HTR-8/SVneo (cell line): ENCODE results near the gene SLC27A4.
"Not testable (repeated sequence)": the region's sequence is repeated elsewhere in the genome, so short reads cannot be mapped to it uniquely, and the experiment has no call there.

ENCODE experiments used
- DNase-seq: peaks from one replicate; pipeline ENCODE4 v3.0.0; 2011; ENCODE audit warnings: low spot score, mixed read lengths; ENCODE audit not compliant: insufficient read length
- FAIRE-seq: peaks from 2 replicates; lab custom pipeline; 2011; peaks lifted over from hg19 to GRCh38; lab: Jason Lieb, UNC

Gene SLC27A4

DNA sequence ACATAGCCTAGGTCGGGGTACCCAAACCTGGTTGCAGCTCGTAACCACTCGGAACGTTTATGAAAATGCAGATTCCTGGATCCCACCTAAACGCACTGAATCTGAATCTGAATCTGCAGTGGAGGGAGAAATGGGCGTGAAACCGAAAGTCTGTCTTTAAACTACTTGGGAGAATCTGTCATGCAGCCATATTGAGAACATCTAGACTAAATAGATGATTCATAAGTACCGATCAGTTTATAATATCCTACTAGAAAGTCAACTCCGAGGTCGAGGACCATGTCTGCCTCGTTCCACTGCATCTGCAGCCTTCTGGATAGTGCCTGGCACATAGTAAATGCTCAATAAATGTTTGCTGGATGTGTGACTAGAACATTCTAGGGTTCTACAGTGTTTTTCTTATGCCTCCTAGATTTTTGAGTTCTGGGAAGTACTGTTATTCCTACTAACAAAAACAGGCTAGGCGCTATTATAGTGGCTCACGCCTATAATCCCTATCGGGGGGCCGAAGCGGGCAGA, 17.1 kb upstream of the SLC27A4 start:
- FAIRE-seq (no peak), DNase-seq (no peak)

DNA sequence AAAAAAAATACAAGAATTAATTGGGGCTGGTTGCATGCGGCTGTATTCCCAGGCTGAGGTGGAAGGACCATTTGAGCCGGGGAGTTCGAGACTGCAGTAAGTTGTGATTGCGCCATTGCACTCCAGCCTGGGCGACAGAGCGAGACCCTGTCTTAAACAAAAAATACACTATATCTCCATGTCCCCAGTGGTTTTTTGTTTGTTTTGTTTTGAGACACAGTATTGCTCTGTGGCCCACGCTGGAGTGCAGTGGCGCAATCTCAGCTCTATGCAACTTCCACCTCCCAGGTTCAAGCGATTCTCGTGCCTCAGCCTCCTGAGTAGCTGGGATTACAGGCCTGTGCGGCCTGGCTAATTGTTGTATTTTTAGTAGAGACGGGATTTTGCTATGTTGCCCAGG, 16.5 kb upstream of the SLC27A4 start:
- no peak for FAIRE-seq
- DNase-seq, result no peak

DNA sequence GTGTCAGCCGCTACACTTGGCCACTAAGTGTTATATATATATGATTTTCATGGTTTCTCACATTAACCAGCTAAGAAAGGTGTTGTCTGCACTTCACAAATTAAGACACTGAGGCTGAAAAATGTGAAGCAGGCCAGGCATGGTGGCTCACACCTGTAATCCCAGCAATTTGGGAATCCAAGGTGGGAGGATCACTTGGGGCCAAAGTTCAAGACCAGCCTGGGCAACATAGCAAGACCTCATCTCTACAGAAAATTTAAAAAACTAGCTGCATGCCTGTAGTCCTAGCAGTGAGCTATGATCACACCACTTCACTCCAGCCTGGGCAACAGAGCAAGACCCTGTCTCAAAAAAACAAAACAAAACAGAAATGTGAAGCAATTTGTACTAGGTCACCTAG, 15.9 kb upstream of the SLC27A4 start:
- no peak for FAIRE-seq
- no peak for DNase-seq

DNA sequence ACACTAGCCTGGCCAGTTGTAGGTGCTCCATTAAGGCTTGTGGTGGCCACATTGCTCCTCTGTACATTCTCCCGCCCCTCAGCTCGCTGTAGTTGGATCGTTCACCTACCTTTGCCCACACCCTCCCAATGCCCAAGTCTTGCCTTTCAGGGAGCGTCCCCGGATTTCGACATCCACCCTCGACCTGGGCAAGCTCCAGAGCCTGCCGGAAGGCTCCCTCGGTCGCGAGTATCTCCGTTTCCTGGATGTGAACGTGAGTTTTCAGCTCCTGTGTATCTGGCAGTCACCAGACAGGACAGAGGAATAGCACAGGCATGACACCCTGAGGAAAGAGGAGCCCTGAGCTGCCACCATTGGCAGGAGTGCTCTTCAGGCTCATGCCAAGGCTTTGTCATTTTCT, 14.7 kb upstream of the SLC27A4 start:
- DNase-seq (no peak), FAIRE-seq (no peak)

DNA sequence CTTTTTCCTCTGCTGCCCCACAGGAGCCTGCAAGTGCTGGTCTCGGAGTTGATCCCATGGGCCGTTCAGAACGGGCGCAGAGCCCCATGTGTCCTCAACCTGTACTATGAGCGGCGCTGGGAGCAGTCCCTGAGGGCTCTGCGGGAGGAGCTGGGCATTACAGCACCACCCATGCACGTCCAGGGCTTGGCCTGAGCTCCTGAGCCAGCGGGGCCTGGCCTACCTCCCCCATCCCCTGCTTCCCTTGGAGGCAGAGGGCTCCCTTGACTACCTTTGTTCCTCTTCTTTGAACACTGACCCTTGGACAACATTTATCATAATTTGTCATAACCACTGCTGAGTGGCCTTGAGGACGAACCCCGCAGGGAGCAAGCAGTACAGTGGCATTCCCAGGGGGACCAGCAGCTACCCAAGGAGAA, 6.9 kb upstream of the SLC27A4 start:
- no peak for FAIRE-seq

DNA sequence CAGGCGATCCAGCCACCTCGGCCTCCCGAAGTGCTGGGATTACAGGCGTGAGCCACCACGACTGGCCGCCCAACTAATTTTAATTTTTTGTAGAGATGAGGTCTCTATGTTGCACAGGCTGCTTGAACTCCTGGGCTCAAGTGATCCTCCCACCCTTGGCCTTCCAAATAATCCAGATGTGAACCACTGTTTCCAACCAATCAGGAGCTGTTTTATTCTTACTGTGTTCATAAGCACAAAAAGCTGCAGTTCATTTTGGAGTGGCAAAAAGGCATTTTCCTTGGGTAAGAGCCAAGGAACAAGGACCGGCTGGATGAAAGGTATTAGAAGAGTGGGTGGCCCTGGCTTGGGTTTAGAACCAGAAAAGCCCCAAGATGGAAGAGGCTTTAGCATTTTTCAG, 5.2 kb upstream of the SLC27A4 start:
- FAIRE-seq (no peak), DNase-seq (no peak)

More for the DNA sequence above, 6.9 kb upstream of the SLC27A4 start:
- no peak for DNase-seq

DNA sequence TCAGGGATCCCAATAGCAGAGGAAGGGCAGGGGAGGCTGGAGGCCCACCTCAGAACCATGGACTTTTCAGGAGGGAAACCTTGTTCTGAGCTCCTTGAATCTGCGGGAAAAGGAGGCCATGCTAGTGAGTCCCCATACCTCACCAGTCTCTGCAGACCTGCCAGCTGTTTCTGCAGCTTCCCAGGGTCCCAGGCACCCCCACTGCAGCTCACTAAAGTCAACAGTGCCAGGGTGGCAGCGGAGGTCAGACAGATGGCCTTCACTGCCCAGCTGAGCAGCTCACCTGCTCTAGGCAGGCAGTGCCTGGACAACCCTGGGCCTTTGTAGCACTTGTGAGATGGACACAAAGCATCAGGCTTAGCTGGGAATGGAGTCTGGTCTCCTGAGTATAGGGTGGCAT, 4.4 kb upstream of the SLC27A4 start:
- no peak for DNase-seq
- no peak for FAIRE-seq

DNA sequence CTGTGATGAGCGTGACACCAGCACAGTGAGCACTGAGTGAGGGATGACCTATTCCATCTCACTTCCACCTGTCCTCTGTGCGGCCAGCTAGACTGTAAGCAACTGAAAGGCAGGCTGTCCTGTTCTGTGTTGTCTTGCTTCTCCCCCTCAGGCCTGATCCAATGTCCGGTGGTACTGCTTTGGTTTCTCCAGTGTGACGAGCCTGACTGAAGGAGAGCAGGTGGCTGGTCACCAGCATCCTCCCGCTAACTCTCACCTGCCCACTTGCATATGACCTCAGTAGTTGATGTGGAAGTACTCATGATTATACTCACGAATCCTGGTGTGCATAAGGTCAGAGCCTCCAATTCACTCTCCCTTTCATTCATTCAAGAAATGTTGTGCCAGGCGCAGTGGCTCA, 2.4 kb upstream of the SLC27A4 start:
- DNase-seq (no peak), FAIRE-seq (no peak)

DNA sequence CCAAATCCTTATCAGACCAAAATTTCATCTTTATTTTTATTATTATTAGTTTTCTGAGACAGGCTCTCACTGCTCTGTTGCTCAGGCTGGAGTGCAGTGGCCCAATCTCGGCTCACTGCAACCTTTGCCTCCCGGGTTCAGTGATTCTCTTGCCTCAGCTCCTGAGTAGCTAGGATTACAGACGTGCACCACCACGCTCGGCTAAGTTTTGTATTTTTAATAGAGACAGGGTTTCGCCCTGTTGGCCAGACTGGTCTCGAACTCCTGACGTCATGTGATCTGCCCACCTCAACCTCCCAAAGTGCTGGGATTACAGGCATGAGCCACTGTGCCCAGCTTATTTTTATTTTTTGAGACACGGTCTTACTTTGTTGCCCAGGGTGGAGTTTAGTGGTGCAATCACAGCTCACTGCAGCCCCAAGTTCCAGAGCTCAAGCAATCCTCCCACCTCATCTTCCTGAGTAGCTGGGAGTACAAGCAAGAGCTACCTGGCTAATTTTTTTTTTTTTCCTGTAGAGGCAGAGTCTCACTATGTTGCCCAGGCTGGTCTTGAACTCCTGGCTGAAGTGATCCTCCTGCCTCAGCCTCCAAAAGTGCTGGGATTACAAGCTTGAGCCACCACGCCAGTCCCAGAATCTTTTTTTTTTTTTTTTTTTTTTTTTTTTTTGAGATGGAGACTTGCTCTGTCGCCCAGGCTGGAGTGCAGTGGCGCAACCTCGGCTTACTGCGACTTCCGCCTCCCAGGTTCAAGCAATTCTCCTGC, 1.3 kb upstream of the SLC27A4 start:
- not testable (repeated sequence) for DNase-seq, FAIRE-seq

DNA sequence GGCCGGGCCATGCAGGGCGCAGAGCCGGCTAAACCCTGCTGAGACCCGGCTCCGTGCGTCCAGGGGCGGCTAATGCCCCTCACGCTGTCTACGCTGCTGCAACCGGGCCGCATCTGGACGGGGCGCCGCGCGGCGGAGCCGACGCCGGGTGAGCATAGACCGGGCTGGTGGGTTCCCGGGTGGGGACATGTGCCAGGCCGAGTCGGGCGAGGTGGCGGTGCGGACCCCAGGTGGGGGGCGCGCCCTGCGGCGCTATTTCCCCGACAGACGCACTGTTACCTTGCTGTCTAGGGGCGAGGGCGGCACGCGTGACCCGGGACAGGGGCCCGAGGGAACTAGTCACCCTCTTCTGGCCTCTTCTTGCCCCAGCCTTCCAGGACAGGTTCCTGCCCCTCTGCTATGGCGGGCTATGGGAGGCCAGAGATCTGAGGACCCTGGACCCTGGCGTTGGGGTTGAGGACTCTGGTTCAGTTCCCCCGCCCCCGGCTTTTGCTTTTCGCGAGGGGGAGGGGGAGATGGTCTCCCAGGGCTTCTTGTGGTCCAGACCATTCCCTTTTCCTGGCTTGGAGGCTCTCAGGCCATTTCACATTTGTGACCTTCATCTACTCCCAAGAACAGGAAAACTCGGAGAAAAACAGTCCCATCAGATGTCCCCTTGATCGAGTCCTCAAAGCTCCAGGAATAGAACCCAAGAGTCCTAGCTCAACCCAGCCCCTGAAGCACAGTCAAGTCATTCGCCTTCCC, 536 bp downstream of the SLC27A4 start:
- FAIRE-seq (no peak), DNase-seq (no peak)

DNA sequence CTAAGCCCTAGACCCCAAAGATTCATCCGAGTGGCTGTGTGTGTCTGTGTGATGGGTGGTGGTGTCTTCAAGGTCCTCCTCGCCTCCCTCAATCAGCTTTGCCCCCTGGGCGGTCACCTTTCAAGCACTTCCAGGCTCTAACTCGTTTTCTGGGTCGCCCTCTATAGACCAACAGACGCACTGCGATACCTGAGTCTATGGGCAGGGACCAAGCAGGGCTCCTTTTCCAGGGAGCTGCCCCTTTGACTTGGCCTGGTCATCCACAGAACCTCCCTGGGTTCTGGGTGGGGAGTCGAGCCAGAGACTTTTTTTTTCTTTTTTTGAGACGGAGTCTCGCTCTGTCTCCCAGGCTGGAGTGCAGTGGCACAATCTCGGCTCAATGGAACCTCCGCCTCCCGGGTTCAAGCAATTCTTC, 1.1 kb downstream of the SLC27A4 start:
- DNase-seq, result peak; percentile 81
- FAIRE-seq, result no peak

DNA sequence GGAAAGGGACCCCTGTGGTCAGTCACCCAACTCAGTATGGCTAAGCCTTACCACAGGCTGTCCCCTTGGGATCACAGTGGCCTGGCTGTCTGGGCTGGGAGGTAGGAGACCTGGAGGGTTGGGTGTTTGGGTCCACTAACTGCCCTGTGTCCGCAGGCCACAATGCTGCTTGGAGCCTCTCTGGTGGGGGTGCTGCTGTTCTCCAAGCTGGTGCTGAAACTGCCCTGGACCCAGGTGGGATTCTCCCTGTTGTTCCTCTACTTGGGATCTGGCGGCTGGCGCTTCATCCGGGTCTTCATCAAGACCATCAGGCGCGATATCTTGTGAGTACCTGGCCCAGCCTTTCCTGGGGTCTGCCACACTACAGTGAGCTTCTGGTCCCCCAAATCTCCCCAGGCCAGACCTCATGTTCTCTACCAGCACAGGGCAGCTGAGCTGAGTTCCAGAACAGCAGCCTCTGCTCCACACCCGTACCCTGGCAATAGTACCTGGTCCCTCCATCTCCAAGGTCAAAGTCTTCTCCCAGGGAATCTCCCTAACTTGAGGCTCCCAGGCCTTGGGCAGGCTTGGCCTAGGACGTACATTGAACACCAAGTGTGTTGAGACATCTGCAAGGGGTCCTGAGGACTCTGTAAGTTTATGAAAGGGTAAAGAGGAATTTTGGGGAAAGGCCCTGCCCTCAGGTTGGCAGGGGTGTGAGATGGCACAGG, 2.8 kb downstream of the SLC27A4 start:
- DNase-seq (no peak), FAIRE-seq (no peak)

DNA sequence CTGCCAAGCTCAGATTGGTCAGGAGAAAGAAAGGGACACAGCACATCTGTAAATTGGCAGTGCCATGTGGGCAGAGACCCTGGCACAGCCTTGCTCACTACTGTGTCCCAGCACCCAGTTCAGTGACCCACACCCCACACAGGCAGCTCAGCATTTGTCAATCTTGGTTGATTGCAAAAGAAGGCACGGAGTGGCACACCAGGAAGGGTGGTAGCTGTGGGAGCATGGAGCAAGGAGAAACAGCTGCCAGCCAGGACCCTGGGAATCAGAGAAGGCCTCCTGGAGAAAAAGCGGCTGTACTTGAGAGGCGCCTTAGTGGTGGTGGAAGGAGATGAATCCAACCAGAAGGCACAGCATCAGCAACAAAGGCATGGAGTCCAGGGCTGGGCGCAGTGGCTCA, 3.5 kb downstream of the SLC27A4 start:
- DNase-seq (no peak), FAIRE-seq (no peak)

DNA sequence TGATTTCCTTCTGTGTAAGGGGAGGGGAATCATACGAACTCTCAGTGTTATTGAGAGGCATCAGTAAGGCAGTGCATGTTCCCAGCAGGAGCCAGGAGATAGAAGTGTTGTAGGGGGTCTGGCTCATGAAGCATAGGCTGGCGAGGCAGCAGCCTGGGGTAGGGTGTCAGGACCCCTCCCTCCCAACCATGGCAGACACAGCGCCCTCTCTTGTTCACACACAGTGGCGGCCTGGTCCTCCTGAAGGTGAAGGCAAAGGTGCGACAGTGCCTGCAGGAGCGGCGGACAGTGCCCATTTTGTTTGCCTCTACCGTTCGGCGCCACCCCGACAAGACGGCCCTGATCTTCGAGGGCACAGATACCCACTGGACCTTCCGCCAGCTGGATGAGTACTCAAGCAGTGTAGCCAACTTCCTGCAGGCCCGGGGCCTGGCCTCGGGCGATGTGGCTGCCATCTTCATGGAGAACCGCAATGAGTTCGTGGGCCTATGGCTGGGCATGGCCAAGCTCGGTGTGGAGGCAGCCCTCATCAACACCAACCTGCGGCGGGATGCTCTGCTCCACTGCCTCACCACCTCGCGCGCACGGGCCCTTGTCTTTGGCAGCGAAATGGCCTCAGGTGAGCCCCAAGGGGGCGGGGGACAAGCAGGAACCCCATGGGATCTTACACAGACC, 4.7 kb downstream of the SLC27A4 start:
- FAIRE-seq (no peak), DNase-seq (no peak)

DNA sequence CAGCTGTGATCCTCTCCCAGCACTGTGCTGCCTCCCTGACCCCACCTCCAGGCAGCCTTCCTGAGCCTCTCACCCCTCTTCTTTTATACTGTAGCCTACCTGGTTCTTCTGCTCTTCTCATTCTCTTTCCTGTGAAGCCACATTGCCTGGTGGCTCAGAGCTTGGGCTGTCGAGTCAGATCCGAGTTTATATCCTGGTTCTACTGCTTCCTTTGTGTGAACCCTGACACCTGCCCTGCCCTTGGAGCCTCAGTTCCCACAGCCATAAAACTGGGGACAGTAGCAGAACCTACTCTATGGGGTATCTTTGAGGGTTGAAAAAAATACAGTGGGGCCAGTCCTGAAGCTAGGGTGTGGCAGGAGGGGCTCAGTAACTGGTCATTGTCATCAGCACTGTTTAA, 8.8 kb downstream of the SLC27A4 start:
- no peak for FAIRE-seq
- DNase-seq, result no peak

DNA sequence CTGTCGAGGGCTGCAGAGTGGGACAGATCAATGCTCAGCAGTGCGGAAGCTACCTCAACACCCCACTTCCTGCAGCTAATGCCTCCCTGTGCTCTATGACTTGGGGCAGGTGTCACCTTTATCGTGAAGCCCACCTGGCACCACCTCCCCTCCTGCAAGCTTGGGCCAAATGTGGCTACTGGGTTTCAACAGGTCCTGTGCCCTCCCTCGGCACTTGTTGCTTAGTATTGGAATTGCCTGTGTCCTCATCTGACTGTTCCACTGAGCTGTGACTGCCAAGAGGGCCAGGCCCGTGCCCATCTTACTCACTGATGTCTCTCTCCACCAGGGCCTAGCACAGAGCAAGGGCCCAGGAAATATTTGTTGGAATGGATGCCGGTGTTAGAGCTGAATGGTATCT, 9.4 kb downstream of the SLC27A4 start:
- no peak for FAIRE-seq
- DNase-seq, result no peak

DNA sequence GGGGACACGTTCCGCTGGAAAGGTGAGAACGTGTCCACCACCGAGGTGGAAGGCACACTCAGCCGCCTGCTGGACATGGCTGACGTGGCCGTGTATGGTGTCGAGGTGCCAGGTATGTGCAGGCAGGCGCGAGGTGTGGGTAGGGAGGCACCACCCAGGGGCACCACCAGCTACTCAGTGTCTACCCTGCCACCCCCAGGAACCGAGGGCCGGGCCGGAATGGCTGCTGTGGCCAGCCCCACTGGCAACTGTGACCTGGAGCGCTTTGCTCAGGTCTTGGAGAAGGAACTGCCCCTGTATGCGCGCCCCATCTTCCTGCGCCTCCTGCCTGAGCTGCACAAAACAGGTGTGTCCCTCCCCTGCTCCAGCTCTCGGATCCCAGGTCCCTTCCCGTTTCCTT, 15.1 kb downstream of the SLC27A4 start:
- FAIRE-seq (no peak), DNase-seq (no peak)

DNA sequence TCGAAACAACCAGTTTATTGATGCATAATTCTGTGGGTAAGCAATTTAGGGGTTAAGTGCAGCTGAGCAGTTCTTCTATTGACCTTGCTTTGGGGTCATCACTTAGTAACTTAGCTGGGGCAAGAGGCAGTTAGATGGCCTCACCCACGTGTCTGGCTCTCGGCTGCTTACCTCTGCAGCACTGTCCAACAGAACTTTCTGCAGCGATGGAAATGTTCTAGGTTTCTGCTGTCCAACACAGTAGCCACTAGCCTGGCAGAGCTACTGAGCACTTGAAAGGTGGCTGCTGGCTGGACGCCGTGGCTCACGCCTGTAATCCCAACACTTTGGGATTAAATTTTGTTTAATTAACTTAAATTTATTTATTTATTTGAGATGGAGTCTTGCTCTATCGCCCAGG, 17.8 kb downstream of the SLC27A4 start:
- FAIRE-seq (no peak), DNase-seq (no peak)

DNA sequence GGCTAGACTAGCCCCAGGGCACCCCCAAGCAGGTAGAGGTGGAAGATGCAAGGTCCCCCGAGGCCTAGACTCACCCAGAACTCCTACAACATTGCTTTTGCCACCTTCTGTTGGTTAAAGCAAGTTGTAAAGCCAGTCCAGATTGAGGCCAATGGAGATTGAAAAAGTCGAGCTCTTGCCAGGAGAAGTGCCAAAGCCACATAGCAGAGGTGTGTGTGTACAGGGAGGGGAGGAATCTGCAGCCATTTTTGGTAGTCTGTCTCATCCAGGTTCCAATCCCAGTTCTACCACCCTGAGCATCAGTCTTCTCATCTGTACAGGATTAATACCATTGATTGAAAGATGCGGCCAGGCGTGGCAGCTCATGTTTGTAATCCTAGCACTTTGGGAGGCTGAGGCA, 18.5 kb downstream of the SLC27A4 start:
- DNase-seq, result no peak
- no peak for FAIRE-seq

DNA sequence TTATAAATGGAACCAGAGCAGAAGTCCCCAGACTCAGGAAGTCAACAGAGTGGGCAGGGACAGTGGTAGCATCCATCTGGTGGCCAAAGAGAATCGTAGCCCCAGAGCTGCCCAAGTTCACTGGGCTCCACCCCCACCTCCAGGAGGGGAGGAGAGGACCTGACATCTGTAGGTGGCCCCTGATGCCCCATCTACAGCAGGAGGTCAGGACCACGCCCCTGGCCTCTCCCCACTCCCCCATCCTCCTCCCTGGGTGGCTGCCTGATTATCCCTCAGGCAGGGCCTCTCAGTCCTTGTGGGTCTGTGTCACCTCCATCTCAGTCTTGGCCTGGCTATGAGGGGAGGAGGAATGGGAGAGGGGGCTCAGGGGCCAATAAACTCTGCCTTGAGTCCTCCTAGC, 20.5 kb downstream of the SLC27A4 start:
- DNase-seq (no peak), FAIRE-seq (no peak)
